OCI-LY7 (cell line): ENCODE data around the gene CMPK1. TPM values are rescaled to one million over a fixed set of nuclear protein-coding genes. Genes with fewer than 3 reads are reported as not detected.

Experiments
- BruUV-seq: library from RNA; stranded (reverse); fragments of 400-500 nt; replicated peaks from 2 replicates; lab custom pipeline; 2021; lab: Mats Ljungman, UMichigan
- CTCF ChIA-PET: fragments of 300-600 bp; sonication (Branson Sonifier 250); formaldehyde crosslinking; loops from one replicate; lab custom pipeline; 2022; ENCODE audit warnings: antibody characterized with exemption; ENCODE audit not compliant: unreplicated experiment; lab: Charles Lee
- POLR2A ChIA-PET: fragments of 300-600 bp; sonication (Branson Sonifier 250); formaldehyde crosslinking; loops from one replicate; lab custom pipeline; 2022; ENCODE audit warnings: antibody characterized with exemption; lab: Charles Lee
- DNase-seq: peaks from one replicate; pipeline ENCODE4 v3.0.0-alpha.2; 2015; ENCODE audit warnings: low spot score
- H2AFZ ChIP-seq: fragments of 200-600 bp; sonication (generic), shearing (Covaris generic); 2 replicates; pipeline ENCODE4 v1.6.1; 2014; ENCODE audit warnings: mild to moderate bottlenecking, antibody characterized with exemption, low read length, moderate library complexity
- H3K27ac ChIP-seq: fragments of 200-600 bp; sonication (generic); 2 replicates; pipeline ENCODE4 v1.5.1; 2014; ENCODE audit warnings: mixed run types, low read depth, mild to moderate bottlenecking, moderate library complexity, low read length, inconsistent platforms; ENCODE audit not compliant: poor library complexity, severe bottlenecking
- H3K36me3 ChIP-seq: fragments of 200-600 bp; sonication (generic); 2 replicates; pipeline ENCODE4 v1.6.1; 2014; ENCODE audit warnings: mild to moderate bottlenecking, antibody characterized with exemption, low read length, moderate library complexity, mixed read lengths; ENCODE audit not compliant: insufficient read depth
- H3K4me1 ChIP-seq: fragments of 200-600 bp; sonication (generic); 2 replicates; pipeline ENCODE4 v1.5.1; 2014; ENCODE audit warnings: mild to moderate bottlenecking, low read length; ENCODE audit not compliant: insufficient read depth, poor library complexity, severe bottlenecking
- H3K4me2 ChIP-seq: fragments of 200-600 bp; sonication (generic); 2 replicates; pipeline ENCODE4 v1.6.1; 2014; ENCODE audit warnings: mild to moderate bottlenecking, low read length
- H3K4me3 ChIP-seq: fragments of 200-600 bp; sonication (generic); 2 replicates; pipeline ENCODE4 v1.5.1; 2014; ENCODE audit warnings: mild to moderate bottlenecking, low read depth, low read length; ENCODE audit not compliant: poor library complexity, severe bottlenecking
- H3K79me2 ChIP-seq: fragments of 200-600 bp; sonication (generic); 2 replicates; pipeline ENCODE4 v1.6.1; 2016; ENCODE audit warnings: low read depth, mild to moderate bottlenecking, low read length, moderate library complexity, mixed read lengths; ENCODE audit not compliant: insufficient read depth
- H3K9me2 ChIP-seq: fragments of 200-600 bp; sonication (generic); 2 replicates; pipeline ENCODE4 v1.6.1; 2016; ENCODE audit warnings: mild to moderate bottlenecking, low read length, mixed read lengths; ENCODE audit not compliant: insufficient read depth
- H3K9me3 ChIP-seq: fragments of 200-600 bp; sonication (generic); 2 replicates; pipeline ENCODE4 v1.6.1; 2014; ENCODE audit warnings: mild to moderate bottlenecking, mixed run types, low read length, mixed read lengths
- H4K20me1 ChIP-seq: fragments of 200-600 bp; sonication (generic); 2 replicates; pipeline ENCODE4 v1.6.1; 2014; ENCODE audit warnings: mild to moderate bottlenecking, antibody characterized with exemption, low read length, moderate library complexity, mixed read lengths; ENCODE audit not compliant: insufficient read depth
- EZH2phosphoT487 ChIP-seq: fragments of 200-600 bp; sonication (generic); IDR thresholded peaks from 2 replicates; pipeline ENCODE4 v1.6.1; 2018; ENCODE audit warnings: low read depth, borderline replicate concordance, mild to moderate bottlenecking, mixed run types, antibody characterized with exemption, low read length, moderate library complexity, mixed read lengths
- intact Hi-C: fragments of 100-400 bp; cut with micrococcal nuclease; formaldehyde crosslinking; loops from one replicate; pipeline ENCODE4 v1.10.0; 2022; ENCODE audit not compliant: unreplicated experiment
- total RNA-seq, 2 experiments: library from RNA; depleted of rRNA in 1 of 2; stranded (reverse); fragments of >200 nt in 1 of 2; shearing (Covaris generic) in 1 of 2; gene quantifications; 2 replicates each; pipeline ENCODE4 v1.2.3, GENCODE V29; 2014 to 2022
- TF ChIP-seq, protein P1 (sequence below): fragments of 200-600 bp; sonication (generic); conservative IDR thresholded peaks from 2 replicates; pipeline ENCODE4 v1.5.1; 2014; ENCODE audit warnings: mild to moderate bottlenecking, antibody characterized with exemption, low read length, moderate library complexity, mixed read lengths

The CMPK1 gene
- total RNA-seq, 2 experiments from 2014 or later = 59.2 to 85.8 TPM

DNA sequence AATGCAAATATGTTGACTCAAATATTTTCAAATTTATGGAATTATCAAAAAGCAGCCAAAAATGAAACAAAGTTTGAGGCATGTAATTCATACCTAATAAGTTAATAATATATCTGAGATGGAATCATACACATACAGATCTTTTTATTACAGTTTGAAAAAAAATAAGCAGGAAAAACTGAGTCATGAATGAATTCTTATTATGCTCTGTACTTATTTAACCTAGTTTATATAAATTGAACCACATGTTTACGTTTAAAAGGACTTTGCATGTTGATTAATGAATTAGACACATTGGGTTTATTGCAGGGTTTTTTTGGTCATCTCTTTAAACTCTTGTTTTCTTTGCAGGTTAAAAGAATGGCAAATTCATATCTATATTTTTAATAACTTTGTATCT, 40.9 kb downstream of the CMPK1 start:
- TF ChIP-seq, protein P1, sequence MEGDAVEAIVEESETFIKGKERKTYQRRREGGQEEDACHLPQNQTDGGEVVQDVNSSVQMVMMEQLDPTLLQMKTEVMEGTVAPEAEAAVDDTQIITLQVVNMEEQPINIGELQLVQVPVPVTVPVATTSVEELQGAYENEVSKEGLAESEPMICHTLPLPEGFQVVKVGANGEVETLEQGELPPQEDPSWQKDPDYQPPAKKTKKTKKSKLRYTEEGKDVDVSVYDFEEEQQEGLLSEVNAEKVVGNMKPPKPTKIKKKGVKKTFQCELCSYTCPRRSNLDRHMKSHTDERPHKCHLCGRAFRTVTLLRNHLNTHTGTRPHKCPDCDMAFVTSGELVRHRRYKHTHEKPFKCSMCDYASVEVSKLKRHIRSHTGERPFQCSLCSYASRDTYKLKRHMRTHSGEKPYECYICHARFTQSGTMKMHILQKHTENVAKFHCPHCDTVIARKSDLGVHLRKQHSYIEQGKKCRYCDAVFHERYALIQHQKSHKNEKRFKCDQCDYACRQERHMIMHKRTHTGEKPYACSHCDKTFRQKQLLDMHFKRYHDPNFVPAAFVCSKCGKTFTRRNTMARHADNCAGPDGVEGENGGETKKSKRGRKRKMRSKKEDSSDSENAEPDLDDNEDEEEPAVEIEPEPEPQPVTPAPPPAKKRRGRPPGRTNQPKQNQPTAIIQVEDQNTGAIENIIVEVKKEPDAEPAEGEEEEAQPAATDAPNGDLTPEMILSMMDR = no peak
- no peak for TF ChIP-seq EZH2phosphoT487

DNA sequence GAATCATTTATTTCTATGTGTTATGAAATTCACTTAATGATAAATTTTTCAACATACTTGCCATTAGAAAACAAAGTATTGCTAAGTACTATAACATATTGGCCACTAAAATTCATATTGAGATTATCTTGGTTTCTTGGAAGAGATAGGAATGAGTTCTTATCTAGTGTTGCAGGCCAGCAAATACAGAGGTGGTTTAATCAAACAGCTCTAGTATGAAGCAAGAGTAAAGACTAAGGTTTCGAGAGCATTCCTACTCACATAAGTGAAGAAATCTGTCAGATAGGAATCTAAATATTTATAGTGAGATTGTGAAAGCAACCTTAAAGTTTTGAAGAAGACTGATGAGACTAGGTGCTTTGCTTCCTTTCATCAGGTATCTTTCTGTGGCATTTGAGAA, 44.6 kb downstream of the CMPK1 start:
- ChIA-PET CTCF (no interaction called here), POLR2A (interaction anchor here (0.6 kb wide), 1 partner anchor 36 kb away, joined by 3 read pairs; no protein-coding TSS in a partner anchor)
- intact Hi-C loops = no loop called here
- no TSS peak for BruUV-seq
- Histone ChIP-seq H2AFZ (no peak overlapping the region), H3K4me2 (no peak overlapping the region), H3K79me2 (no peaks in the 10 kb centered on the region), H3K36me3 (peaks cover 75% of the 10 kb centered on the region), H3K4me3 (no peak overlapping the region), H3K4me1 (no peaks in the 10 kb centered on the region), H3K27ac (no peak overlapping the region), H3K9me2 (no peaks in the 10 kb centered on the region), H3K9me3 (no peaks in the 10 kb centered on the region), H4K20me1 (no peaks in the 10 kb centered on the region)
- DNase-seq = no peak
- TF ChIP-seq, protein P1 = no peak
- TF ChIP-seq EZH2phosphoT487 = no peak

More for the DNA sequence above, 40.9 kb downstream of the CMPK1 start:
- H3K36me3 ChIP-seq = peaks cover 90% of the 10 kb centered on the region
- no peak overlapping the region for H3K27ac ChIP-seq
- BruUV-seq = no TSS peak
- POLR2A ChIA-PET = no interaction called here
- intact Hi-C loops = no loop called here
- DNase-seq = no peak
- H3K9me2 ChIP-seq = no peaks in the 10 kb centered on the region
- H4K20me1 ChIP-seq = no peaks in the 10 kb centered on the region
- no peak overlapping the region for H3K4me2 ChIP-seq
- H3K9me3 ChIP-seq = no peaks in the 10 kb centered on the region
- no peak overlapping the region for H2AFZ ChIP-seq
- no peak overlapping the region for H3K4me3 ChIP-seq
- no peaks in the 10 kb centered on the region for H3K4me1 ChIP-seq
- H3K79me2 ChIP-seq = no peaks in the 10 kb centered on the region
- CTCF ChIA-PET = no interaction called here

DNA sequence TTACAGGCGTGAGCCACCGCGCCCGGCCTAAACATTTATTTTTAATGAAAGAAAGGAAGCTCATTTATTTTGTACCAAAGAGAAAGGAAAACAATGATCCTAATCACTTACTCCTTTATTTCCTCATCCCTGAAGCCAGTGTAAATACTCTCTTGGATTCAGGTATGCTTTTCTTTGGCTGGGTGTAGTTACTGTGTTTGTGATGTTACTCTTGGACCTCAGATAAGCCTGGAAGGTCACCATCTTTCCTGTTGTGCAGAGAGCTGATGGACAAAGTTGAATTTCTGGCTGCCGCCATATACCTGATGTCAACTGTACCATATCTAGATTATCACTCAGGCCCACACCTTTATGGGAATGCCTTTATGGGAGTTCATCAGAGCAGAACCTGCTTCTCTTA, 47.1 kb downstream of the CMPK1 start:
- no peaks in the 10 kb centered on the region for H3K79me2 ChIP-seq
- no peak overlapping the region for H2AFZ ChIP-seq
- no peaks in the 10 kb centered on the region for H3K9me3 ChIP-seq
- BruUV-seq = no TSS peak
- no peak overlapping the region for H3K27ac ChIP-seq
- H3K4me3 ChIP-seq = no peak overlapping the region
- POLR2A ChIA-PET = no interaction called here
- no peak for TF ChIP-seq EZH2phosphoT487
- TF ChIP-seq, protein P1 = no peak
- no peaks in the 10 kb centered on the region for H3K9me2 ChIP-seq
- no peaks in the 10 kb centered on the region for H3K4me1 ChIP-seq
- DNase-seq = no peak
- CTCF ChIA-PET = no interaction called here
- no peaks in the 10 kb centered on the region for H4K20me1 ChIP-seq
- peaks cover 55% of the 10 kb centered on the region for H3K36me3 ChIP-seq
- intact Hi-C loops = no loop called here
- H3K4me2 ChIP-seq = no peak overlapping the region
